Skeletal muscle satellite cell (primary cell): ENCODE measurements around the gene COLQ. TPM values are rescaled to one million over a fixed set of nuclear protein-coding genes. Genes with fewer than 3 reads are reported as not detected.

Experiments
- H3K27me3 ChIP-seq: 2 replicates; pipeline ENCODE4 v1.7.0; 2013; ENCODE audit warnings: low read length; ENCODE audit not compliant: control insufficient read depth, insufficient read depth
- H3K36me3 ChIP-seq: 2 replicates; pipeline ENCODE4 v1.7.0; 2013; ENCODE audit warnings: mild to moderate bottlenecking, control low read depth, low read length; ENCODE audit not compliant: insufficient read depth
- H3K4me1 ChIP-seq: 2 replicates; pipeline ENCODE4 v1.7.0; 2013; ENCODE audit warnings: low read length; ENCODE audit not compliant: control insufficient read depth, insufficient read depth
- H3K4me2 ChIP-seq: 2 replicates; pipeline ENCODE4 v1.7.0; 2013; ENCODE audit warnings: mild to moderate bottlenecking, low read length
- H3K4me3 ChIP-seq: 2 replicates; pipeline ENCODE4 v1.7.0; 2013; ENCODE audit warnings: low read length
- H3K9ac ChIP-seq: 2 replicates; pipeline ENCODE4 v1.7.0; 2013; ENCODE audit warnings: mild to moderate bottlenecking, low read depth, low read length, moderate library complexity
- H3K9me3 ChIP-seq: replicated peaks from 2 replicates; pipeline ENCODE4 v1.7.0; 2013; ENCODE audit warnings: mild to moderate bottlenecking, control low read depth, low read length
- total RNA-seq: library from RNA; depleted of rRNA; stranded (reverse); fragments of >200 nt; gene quantifications from 2 replicates; pipeline ENCODE4 v1.2.3, GENCODE V29; 2012; rRNA removed

The COLQ gene
- 0.22 and 0.51 TPM in 2 replicates for total RNA-seq

GRCh38 chr3:15521573-15521965 lies at the start of gene COLQ:
Gene COLQ (minus strand): TSS chr3:15521706. CDS start chr3:15521625, 81 bp downstream.
- Histone ChIP-seq H3K4me2 (no peak within 1 kb of the TSS), H3K4me1 (no peaks in the 10 kb centered on the region), H3K9me3 (no peaks in the 10 kb centered on the region), H3K9ac (no peak within 1 kb of the TSS), H3K4me3 (no peak within 1 kb of the TSS), H3K27me3 (peaks cover 11% of the 10 kb centered on the region), H3K36me3 (no peaks in the 10 kb centered on the region)

- Histone ChIP-seq H3K9ac (no peak overlapping the region), H3K4me2 (no peak overlapping the region), H3K27me3 (no peaks in the 10 kb centered on the region), H3K4me3 (no peak overlapping the region), H3K36me3 (peaks cover 36% of the 10 kb centered on the region), H3K4me1 (no peaks in the 10 kb centered on the region), H3K9me3 (no peaks in the 10 kb centered on the region)
Observed at GRCh38 chr3:15563190-15563589, 41.7 kb upstream of the COLQ start.

- H3K9ac ChIP-seq: no peak overlapping the region
- no peaks in the 10 kb centered on the region for H3K9me3 ChIP-seq
- H3K4me1 ChIP-seq: peaks cover 3% of the 10 kb centered on the region
- H3K4me3 ChIP-seq: no peak overlapping the region
- no peaks in the 10 kb centered on the region for H3K27me3 ChIP-seq
- H3K36me3 ChIP-seq: peaks cover 29% of the 10 kb centered on the region
- no peak overlapping the region for H3K4me2 ChIP-seq
Observed at GRCh38 chr3:15562560-15562959, 41.1 kb upstream of the COLQ start.

- Histone ChIP-seq H3K4me2 (no peak overlapping the region), H3K4me1 (peaks cover 3% of the 10 kb centered on the region), H3K9me3 (no peaks in the 10 kb centered on the region), H3K36me3 (peaks cover 20% of the 10 kb centered on the region), H3K9ac (no peak overlapping the region), H3K4me3 (no peak overlapping the region), H3K27me3 (no peaks in the 10 kb centered on the region)
Observed at GRCh38 chr3:15558581-15558980, 37.1 kb upstream of the COLQ start.

- Histone ChIP-seq H3K4me1 (peaks cover 3% of the 10 kb centered on the region), H3K27me3 (no peaks in the 10 kb centered on the region), H3K36me3 (peaks cover 13% of the 10 kb centered on the region), H3K9me3 (no peaks in the 10 kb centered on the region), H3K4me2 (no peak overlapping the region), H3K4me3 (no peak overlapping the region), H3K9ac (no peak overlapping the region)
Observed at GRCh38 chr3:15557511-15557946, 36.0 kb upstream of the COLQ start.

- Histone ChIP-seq H3K9me3 (no peaks in the 10 kb centered on the region), H3K36me3 (peaks cover 11% of the 10 kb centered on the region), H3K4me3 (no peak overlapping the region), H3K4me2 (no peak overlapping the region), H3K4me1 (peaks cover 3% of the 10 kb centered on the region), H3K9ac (no peak overlapping the region), H3K27me3 (no peaks in the 10 kb centered on the region)
Observed at GRCh38 chr3:15556512-15556911, 35.0 kb upstream of the COLQ start.

- H3K27me3 ChIP-seq: no peaks in the 10 kb centered on the region
- no peaks in the 10 kb centered on the region for H3K9me3 ChIP-seq
- peaks cover 4% of the 10 kb centered on the region for H3K36me3 ChIP-seq
- no peak overlapping the region for H3K4me3 ChIP-seq
- peaks cover 3% of the 10 kb centered on the region for H3K4me1 ChIP-seq
- H3K9ac ChIP-seq: no peak overlapping the region
- no peak overlapping the region for H3K4me2 ChIP-seq
Observed at GRCh38 chr3:15553749-15554148, 32.2 kb upstream of the COLQ start.

- Histone ChIP-seq H3K9me3 (no peaks in the 10 kb centered on the region), H3K4me1 (no peaks in the 10 kb centered on the region), H3K9ac (no peak overlapping the region), H3K4me3 (no peak overlapping the region), H3K36me3 (peaks cover 4% of the 10 kb centered on the region), H3K4me2 (no peak overlapping the region), H3K27me3 (no peaks in the 10 kb centered on the region)
Observed at GRCh38 chr3:15551902-15552301, 30.4 kb upstream of the COLQ start.

GRCh38 chr3:15549846-15550245 lies 28.3 kb upstream of the COLQ start:
- Histone ChIP-seq H3K4me1 (no peaks in the 10 kb centered on the region), H3K27me3 (no peaks in the 10 kb centered on the region), H3K9me3 (no peaks in the 10 kb centered on the region), H3K4me3 (no peak overlapping the region), H3K4me2 (no peak overlapping the region), H3K9ac (no peak overlapping the region), H3K36me3 (peaks cover 4% of the 10 kb centered on the region)

GRCh38 chr3:15542614-15543013 lies 21.1 kb upstream of the COLQ start:
- Histone ChIP-seq H3K9ac (no peak overlapping the region), H3K27me3 (no peaks in the 10 kb centered on the region), H3K4me1 (no peaks in the 10 kb centered on the region), H3K9me3 (no peaks in the 10 kb centered on the region), H3K36me3 (no peaks in the 10 kb centered on the region), H3K4me3 (no peak overlapping the region), H3K4me2 (no peak overlapping the region)

GRCh38 chr3:15541371-15541770 lies 19.9 kb upstream of the COLQ start:
- H3K9me3 ChIP-seq: no peaks in the 10 kb centered on the region

GRCh38 chr3:15539066-15539465 lies 17.6 kb upstream of the COLQ start:
- no peak overlapping the region for H3K4me2 ChIP-seq
- H3K4me3 ChIP-seq: no peak overlapping the region
- no peaks in the 10 kb centered on the region for H3K9me3 ChIP-seq
- H3K27me3 ChIP-seq: no peaks in the 10 kb centered on the region
- H3K4me1 ChIP-seq: no peaks in the 10 kb centered on the region
- H3K36me3 ChIP-seq: no peaks in the 10 kb centered on the region
- no peak overlapping the region for H3K9ac ChIP-seq

More at GRCh38 chr3:15541371-15541770, 19.9 kb upstream of the COLQ start:
- H3K4me3 ChIP-seq: no peak overlapping the region
- no peaks in the 10 kb centered on the region for H3K4me1 ChIP-seq
- no peak overlapping the region for H3K4me2 ChIP-seq
- no peaks in the 10 kb centered on the region for H3K36me3 ChIP-seq
- no peaks in the 10 kb centered on the region for H3K27me3 ChIP-seq
- no peak overlapping the region for H3K9ac ChIP-seq
